GM18505 (cell line): ENCODE results near the gene KIR2DL3.
"Not testable (repeated sequence)": the region's sequence is repeated elsewhere in the genome, so short reads cannot be mapped to it uniquely, and the experiment has no call there.

ENCODE experiments used
- ATAC-seq: cut with Tn5 transposase; IDR thresholded peaks from one replicate; pipeline ENCODE4 v1.9.1; 2021; ENCODE audit not compliant: unreplicated experiment
- POLR2A ChIP-seq: IDR thresholded peaks from 4 replicates; pipeline ENCODE4 v1.6.1; 2011; ENCODE audit warnings: borderline replicate concordance; ENCODE audit not compliant: insufficient read depth, insufficient read length; ENCODE audit errors: extremely low read depth

Gene KIR2DL3

DNA sequence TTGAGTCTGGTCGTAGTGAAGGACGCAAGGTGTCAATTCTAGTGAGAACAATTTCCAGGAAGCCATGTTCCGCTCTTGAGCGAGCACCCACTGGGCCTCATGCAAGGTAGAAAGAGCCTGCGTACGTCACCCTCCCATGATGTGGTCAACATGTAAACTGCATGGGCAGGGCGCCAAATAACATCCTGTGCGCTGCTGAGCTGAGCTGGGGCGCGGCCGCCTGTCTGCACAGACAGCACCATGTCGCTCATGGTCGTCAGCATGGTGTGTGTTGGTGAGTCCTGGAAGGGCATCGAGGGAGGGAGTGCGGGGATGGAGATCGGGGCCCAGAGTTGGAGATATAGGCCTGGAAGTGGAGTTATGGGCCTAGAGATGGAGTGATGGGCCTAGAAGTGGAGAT, at the start of gene KIR2DL3:
KIR2DL3 (plus strand) TSS at position 208 of the 400 bp plus-strand sequence; CDS start at position 241, 33 bp downstream.
- not testable (repeated sequence) for ATAC-seq

DNA sequence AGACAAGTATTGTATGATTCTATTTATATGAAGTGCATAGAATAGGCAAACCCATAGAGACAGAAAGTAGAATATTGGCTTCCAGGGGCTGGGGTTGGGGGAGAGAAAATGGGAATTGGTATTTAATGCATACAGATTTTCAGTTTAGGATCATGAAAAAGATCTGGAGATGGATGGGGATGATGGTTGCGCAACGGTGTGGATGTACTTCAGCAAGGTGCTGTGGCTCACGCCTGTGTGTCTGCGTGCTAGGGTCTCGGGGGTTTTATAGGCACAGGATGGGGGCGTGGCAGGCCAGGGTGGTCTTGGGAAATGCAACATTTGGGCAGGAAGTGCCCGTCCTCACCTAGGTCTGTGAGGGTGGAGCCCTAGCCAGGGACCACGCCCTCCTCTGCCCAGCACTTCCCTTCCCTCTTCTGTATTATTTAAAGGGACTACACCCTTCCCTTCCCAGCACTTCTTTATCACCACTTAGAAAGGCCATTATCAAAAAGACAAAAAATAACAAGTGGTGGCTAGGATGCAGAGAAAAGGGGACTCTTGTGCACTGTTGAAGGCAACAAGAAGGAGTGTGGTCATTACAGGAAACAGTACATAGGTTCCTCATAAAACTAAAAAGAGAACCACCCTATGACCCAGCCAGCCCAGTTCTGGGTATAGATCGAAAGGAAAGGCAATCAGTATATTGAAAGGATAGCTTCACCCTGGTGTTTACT, 46.6 kb upstream of the KIR2DL3 start:
- no peak for TF ChIP-seq POLR2A

DNA sequence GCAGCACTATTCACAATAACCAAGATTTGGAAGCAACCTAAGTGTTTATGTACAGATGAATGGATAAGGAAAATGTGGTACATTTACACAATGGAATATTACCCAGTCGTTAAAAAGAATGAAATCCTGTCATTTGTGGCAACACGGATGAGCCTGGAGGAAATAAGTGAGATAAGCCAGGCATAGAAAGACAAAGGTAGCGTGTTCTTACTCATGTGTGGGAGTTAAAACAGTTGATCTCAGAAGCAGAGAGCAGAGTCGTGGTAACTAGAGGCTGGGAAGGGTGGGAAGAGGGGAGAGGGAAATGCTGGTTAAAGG, 46.1 kb upstream of the KIR2DL3 start:
- no peak for TF ChIP-seq POLR2A

More for the DNA sequence above, 46.6 kb upstream of the KIR2DL3 start:
- no peak for ATAC-seq

DNA sequence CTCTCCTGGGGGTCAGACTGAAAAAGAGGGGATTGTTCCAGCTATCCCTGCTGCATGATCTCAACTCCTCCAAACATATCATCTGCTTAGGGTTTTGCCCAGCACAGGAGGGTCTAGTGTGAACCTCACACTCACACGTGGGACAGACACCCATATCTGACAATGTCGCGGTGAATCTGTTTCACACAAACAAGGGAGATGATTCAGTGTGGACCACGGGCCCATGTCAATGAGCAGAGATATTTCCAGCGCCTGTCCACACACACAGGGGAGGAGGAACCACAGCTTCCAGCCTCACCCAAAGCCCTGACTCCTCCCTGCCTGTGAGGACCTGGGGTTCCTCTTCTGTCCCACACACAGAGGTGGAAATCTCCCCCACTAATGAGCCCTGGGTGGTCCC, 43.7 kb upstream of the KIR2DL3 start:
- no peak for TF ChIP-seq POLR2A
- ATAC-seq = no peak

More for the DNA sequence above, 46.1 kb upstream of the KIR2DL3 start:
- ATAC-seq = no peak

DNA sequence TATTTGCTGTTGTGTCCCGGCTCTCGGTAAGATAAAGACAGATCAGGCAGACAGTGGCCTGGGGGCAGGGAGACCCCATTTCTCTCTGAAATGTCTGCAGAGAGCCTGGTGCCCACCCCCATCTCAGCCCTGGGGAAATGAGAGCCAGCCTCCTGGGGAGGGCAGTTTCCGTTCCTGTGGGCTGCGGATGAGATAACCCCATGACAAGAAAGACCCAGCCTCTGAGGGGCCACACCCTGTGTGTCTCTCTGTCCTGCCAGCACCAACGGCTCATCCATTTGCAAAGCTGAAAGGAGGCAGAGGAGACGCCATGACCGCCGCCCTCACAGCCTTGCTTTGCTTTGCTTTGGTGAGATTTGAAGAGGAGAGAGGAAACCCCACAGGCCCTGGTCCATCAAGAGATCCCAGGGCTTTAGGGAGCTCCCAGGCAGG, 42.2 kb upstream of the KIR2DL3 start:
- no peak for TF ChIP-seq POLR2A

DNA sequence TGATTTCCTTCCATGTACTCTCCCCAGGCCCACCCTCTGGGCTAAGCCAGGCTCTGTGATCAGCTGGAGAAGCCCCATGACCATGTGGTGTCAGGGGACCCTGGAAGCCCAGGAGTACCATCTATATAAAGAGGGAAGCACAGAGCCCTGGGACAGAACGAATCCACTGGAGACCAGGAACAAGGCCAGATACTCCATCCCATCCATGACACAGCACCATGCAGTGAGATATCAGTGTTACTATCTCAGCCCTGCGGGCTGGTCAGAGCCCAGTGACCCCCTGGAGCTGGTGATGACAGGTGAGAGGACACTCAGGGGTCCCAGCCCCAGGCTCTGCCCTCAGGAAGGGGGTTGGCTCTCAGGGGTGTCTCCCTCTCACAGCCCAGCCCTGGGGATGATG, 41.5 kb upstream of the KIR2DL3 start:
- no peak for ATAC-seq
- no peak for TF ChIP-seq POLR2A

More for the DNA sequence above, 42.2 kb upstream of the KIR2DL3 start:
- ATAC-seq = no peak

DNA sequence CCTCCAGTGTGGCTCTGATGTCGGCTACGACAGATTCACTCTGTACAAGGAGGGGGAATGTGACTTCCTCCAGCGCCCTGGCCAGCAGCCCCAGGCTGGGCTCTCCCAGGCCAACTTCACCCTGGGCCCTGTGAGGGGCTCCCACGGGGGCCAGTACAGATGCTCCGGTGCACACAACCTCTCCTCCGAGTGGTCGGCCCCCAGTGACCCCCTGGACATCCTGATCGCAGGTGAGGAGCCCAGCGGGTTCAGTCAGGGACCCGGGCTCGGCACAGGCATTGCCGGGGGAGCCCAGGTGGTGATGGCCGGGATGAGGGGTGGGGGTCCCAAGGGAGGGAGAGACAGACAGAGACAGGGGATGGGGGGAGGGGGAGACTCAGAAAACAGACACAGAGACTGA, 40.6 kb upstream of the KIR2DL3 start:
- ATAC-seq = not testable (repeated sequence)

DNA sequence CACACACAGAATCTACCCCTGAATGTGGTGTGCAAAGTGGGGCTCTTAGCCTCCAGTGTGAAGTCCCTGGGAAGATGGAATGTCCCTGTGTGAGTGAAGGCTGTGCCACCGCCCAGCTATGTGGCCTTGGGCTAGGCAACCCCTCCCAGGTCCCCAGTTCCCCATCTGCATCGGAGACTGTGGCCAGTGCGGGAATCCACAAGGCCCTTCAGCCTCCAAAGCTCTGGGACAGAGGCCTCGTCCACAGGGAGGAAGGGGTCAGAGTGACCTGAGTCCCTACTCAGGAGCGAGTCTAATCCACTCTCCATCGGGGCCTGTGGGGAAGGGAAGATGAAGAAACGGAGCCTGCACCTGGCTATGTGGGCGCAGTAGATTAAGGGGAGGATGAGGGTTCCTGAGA, 33.4 kb upstream of the KIR2DL3 start:
- ATAC-seq = no peak
- TF ChIP-seq POLR2A = no peak

DNA sequence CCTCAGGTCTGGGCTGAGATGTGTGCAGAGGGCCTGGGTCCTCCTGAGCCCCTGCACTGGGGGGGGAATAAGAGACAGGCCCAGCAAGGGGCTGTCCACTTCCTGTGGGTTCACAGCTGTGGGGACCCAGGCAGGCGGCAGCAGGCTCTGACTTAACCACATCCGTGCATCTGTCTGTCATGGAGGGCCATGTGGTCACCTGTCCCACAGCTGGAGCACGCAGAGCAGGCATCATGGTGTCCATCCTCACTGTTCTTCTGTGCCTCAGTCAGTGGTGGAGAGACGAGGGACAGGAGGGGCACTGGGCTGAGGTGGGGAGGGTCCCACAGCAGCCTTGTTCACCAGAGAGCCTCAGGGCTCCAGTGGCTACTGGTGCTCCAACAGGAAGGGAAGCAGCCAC, 30.4 kb upstream of the KIR2DL3 start:
- no peak for TF ChIP-seq POLR2A
- no peak for ATAC-seq

DNA sequence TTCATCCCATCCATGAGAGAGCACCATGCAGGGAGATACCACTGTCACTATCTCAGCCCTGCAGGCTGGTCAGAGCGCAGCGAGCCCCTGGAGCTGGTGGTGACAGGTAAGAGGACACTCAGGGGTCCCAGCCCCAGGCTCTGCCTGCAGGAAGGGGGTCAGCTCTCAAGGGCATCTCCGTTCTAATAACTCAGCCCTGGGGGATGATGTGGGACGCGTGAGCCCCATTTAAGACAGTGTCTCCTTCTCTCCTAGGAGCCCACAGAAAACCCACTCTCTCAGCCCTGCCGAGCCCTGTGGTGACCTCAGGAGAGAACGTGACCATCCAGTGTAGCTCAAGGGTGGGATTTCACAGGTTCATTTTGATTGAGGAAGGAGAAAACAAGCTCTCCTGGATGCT, 29.5 kb upstream of the KIR2DL3 start:
- no peak for TF ChIP-seq POLR2A
- ATAC-seq = no peak

DNA sequence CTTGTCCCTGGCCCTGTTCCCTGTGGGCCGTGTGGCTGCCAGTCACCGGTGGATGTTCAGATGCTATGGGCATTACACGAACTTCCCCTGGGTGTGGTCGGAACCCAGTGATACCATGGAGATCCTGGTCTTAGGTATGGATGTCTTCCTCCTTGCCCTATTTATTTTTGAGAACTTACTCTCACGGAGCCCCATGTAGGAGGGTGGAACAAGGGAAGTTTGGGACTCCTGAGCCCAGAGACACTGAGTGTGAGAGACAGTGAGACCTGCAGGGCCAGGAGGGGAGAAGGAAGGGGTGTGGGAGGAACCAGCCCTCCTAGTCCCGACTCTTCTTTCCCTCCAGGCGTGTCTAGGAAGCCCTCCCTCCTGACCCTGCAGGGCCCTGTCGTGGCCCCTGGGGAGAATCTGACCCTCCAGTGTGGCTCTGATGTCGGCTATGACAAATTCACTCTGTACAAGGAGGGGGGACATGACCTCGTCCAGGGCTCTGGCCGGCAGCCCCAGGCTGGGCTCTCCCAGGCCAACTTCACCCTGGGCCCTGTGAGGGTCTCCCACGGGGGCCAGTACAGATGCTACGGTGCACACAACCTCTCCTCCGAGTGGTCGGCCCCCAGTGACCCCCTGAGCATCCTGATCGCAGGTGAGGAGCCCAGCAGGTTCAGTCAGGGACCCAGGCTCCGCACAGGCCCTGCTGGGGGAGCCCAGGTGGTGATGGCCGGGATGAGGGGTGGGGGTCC, 28.9 kb upstream of the KIR2DL3 start:
- TF ChIP-seq POLR2A = no peak
- ATAC-seq = no peak

DNA sequence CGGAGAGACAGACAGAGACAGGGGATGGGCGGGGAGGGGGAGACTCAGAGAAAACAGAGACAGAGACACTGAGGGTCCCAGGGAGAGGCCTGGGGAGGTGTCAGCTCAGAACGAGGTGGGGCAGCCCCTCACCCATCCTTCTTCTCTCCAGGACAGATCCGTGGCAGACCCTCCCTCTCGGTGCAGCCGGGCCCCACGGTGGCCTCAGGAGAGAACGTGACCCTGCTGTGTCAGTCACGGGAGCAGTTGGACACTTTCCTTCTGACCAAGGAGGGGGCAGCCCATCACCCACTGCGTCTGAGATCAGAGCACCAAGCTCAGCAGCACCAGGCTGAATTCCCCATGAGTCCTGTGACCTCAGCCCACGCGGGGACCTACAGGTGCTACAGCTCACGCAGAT, 28.4 kb upstream of the KIR2DL3 start:
- ATAC-seq = not testable (repeated sequence)

DNA sequence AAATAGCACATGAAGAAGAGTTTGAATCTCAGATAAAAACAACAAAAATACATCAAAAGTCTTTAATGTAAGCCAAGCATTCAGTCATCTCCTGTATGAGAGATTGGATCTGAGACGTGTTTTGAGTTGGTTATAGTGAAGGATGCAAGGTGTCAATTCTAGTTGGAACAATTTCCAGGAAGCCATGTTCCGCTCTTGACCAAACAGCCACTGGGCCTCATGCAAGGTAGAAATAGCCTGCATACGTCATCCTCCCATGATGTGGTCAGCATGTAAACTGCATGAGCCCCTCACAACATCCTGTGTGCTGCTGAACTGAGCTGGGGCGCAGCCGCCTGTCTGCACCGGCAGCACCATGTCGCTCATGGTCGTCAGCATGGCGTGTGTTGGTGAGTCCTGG, 14.2 kb upstream of the KIR2DL3 start, which contains the start of gene KIR3DL3:
KIR3DL3 (plus strand) TSS at position 301 of the 400 bp plus-strand sequence; CDS start at position 356, 55 bp downstream.
- no peak for TF ChIP-seq POLR2A
- no peak for ATAC-seq

DNA sequence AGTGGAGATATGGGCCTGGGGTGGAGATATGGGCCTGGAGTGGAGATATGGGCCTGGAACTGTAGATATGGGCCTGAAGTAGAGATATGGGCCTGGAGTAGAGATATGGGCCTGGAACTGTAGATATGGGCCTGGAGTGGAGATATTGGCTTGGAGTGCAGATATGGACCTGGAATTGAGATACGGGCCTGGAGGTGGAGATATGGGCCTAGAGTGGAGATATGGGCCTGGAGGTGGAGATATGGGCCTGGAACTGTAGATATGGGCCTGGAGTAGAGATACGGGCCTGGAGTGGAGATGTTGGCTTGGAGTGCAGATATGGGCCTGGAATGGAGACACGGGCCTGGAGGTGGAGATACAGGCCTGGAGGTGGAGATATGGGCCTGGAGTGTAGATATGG, 13.7 kb upstream of the KIR2DL3 start:
- TF ChIP-seq POLR2A = no peak
- no peak for ATAC-seq

DNA sequence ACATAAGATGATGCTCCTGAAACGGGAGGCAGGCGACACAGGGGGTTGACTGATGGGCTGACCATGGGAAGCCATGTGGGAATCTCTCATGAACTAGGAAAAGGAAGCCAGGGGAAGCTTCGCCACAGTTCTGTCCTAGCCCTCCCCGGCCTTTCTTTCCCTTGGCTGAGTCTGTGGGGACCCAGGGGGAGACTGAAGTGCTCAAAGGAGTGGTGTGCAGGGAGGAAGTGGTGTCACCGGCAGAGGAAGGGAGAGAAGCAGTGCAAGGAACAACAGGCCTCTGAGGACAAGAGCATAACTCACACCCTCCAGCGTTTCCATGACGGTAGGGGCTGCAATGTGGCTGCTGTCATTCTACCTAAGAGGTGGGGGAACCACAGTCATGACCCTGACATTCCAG, 13.0 kb upstream of the KIR2DL3 start:
- ATAC-seq = no peak
- no peak for TF ChIP-seq POLR2A

DNA sequence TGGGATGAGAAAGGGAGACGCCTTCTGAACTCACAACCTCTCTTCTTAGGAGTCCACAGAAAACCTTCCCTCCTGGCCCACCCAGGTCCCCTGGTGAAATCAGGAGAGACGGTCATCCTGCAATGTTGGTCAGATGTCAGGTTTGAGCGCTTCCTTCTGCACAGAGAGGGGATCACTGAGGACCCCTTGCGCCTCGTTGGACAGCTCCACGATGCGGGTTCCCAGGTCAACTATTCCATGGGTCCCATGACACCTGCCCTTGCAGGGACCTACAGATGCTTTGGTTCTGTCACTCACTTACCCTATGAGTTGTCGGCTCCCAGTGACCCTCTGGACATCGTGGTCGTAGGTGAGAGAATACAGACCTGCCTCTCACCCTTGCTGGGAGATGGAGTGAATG, 10.8 kb upstream of the KIR2DL3 start:
- no peak for TF ChIP-seq POLR2A

More for the DNA sequence above, 10.8 kb upstream of the KIR2DL3 start:
- ATAC-seq = no peak
